ENCODE results near the gene RAD52.

- TF ChIP-seq CTCF (IDR thresholded peaks at IDR 0.05) (no peak), ZNF425 (CRISPR knock-in tag; conservative IDR thresholded peaks at IDR 0.05) (no peak), USF1 (CRISPR knock-in tag; IDR thresholded peaks at IDR 0.05) (no peak), IRF1 (CRISPR knock-in tag; IDR thresholded peaks at IDR 0.05) (no peak), NFYB (CRISPR knock-in tag; conservative IDR thresholded peaks at IDR 0.05; ENCODE audit: low read depth) (no peak), PREB (CRISPR knock-in tag; IDR thresholded peaks at IDR 0.05; ENCODE audit: borderline replicate concordance) (no peak), CREB1 (CRISPR knock-in tag; IDR thresholded peaks at IDR 0.05) (no peak), CBFB (CRISPR knock-in tag; IDR thresholded peaks at IDR 0.05; ENCODE audit: low read depth) (no peak), E2F1 (CRISPR knock-in tag; IDR thresholded peaks at IDR 0.05) (no peak), ZNF138 (CRISPR knock-in tag; conservative IDR thresholded peaks at IDR 0.05) (no peak), MAX (CRISPR knock-in tag; IDR thresholded peaks at IDR 0.05) (no peak), NFE2L1 (CRISPR knock-in tag; IDR thresholded peaks at IDR 0.05) (no peak), ATF3 (CRISPR knock-in tag; conservative IDR thresholded peaks at IDR 0.05) (no peak), JUN (CRISPR knock-in tag; IDR thresholded peaks at IDR 0.05) (no peak)
Observed at GRCh38 chr12:976644-977043, 27.1 kb upstream of the RAD52 start.

Measured in WTC11 (cell line).